SJSA1 (cell line): ENCODE measurements around the gene KCNV2. TPM values are rescaled to one million over a fixed set of nuclear protein-coding genes. Genes with fewer than 3 reads are reported as not detected.
"Not testable (repeated sequence)": the region's sequence is repeated elsewhere in the genome, so short reads cannot be mapped to it uniquely, and the experiment has no call there.

Experiments used
- DNase-seq, 2 experiments: peaks; one replicate each; pipeline ENCODE4 v3.0.0-alpha.2; 2015 to 2020; ENCODE audit warnings: low spot score in 2 of 2, low read depth in 1 of 2
- H3K27ac ChIP-seq: fragments of 250-450 bp; sonication (Bioruptor Pico); 2 replicates; pipeline ENCODE4 v1.5.1; 2020; ENCODE audit warnings: mild to moderate bottlenecking, moderate library complexity
- H3K27me3 ChIP-seq: fragments of 250-450 bp; sonication (Bioruptor Pico); replicated peaks from 2 replicates; pipeline ENCODE4 v1.5.1; 2020; ENCODE audit warnings: mild to moderate bottlenecking, moderate library complexity
- H3K36me3 ChIP-seq: fragments of 250-450 bp; sonication (Bioruptor Pico); 2 replicates; pipeline ENCODE4 v1.5.1; 2020; ENCODE audit warnings: mild to moderate bottlenecking
- H3K4me1 ChIP-seq: fragments of 250-450 bp; sonication (Bioruptor Pico); replicated peaks from 2 replicates; pipeline ENCODE4 v1.6.1; 2021; ENCODE audit warnings: mild to moderate bottlenecking
- H3K4me3 ChIP-seq: fragments of 250-450 bp; sonication (Bioruptor Pico); 2 replicates; pipeline ENCODE4 v1.5.1; 2020; ENCODE audit warnings: mild to moderate bottlenecking
- H3K9me3 ChIP-seq: fragments of 250-450 bp; sonication (Bioruptor Pico); replicated peaks from 2 replicates; pipeline ENCODE4 v1.5.1; 2020; ENCODE audit warnings: mild to moderate bottlenecking
- total RNA-seq: library from RNA; depleted of rRNA; stranded (reverse); fragments of >200 nt; shearing (Covaris generic); gene quantifications from 2 replicates; pipeline ENCODE4 v1.2.3, GENCODE V29; 2014

The KCNV2 gene
- total RNA-seq, 1 experiment from 2014 or later, result not detected

- H3K4me1 ChIP-seq, result no peaks in the 10 kb centered on the region
- H3K36me3 ChIP-seq, result no peaks in the 10 kb centered on the region
- no peaks in the 10 kb centered on the region for H3K27me3 ChIP-seq
- no peak overlapping the region for H3K4me3 ChIP-seq
- no peaks in the 10 kb centered on the region for H3K9me3 ChIP-seq
- no peak overlapping the region for H3K27ac ChIP-seq
- no peak for DNase-seq
These were observed 16.9 kb upstream of the KCNV2 start for GRCh38 chr9:2700398-2700797.

- Histone ChIP-seq H3K36me3 (no peaks in the 10 kb centered on the region), H3K4me3 (no peak overlapping the region), H3K4me1 (no peaks in the 10 kb centered on the region), H3K27me3 (no peaks in the 10 kb centered on the region), H3K27ac (no peak overlapping the region), H3K9me3 (no peaks in the 10 kb centered on the region)
- no peak for DNase-seq
These were observed 16.3 kb upstream of the KCNV2 start for GRCh38 chr9:2700909-2701550.

DNA sequence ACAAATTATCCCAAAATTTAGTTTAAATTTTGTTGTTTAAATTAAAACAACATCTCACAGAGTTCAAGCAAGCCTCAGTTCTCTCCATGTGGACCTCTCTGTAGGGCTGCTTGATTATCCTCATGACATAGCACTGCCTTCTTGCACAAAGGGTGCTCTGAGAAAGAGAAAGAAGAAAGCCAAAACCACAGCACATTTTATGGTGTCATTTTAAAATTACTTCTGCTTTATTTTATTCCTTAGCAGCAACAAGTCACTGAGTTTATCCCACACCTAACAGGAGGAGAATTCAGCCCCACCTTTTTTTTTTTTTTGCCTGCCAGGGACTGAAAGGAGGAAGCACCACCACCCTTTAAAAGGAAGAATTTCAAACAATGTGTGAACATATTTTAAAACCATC, 12.8 kb upstream of the KCNV2 start:
- H3K4me1 ChIP-seq, result no peaks in the 10 kb centered on the region
- no peak for DNase-seq
- no peaks in the 10 kb centered on the region for H3K27me3 ChIP-seq
- H3K9me3 ChIP-seq, result no peaks in the 10 kb centered on the region
- no peaks in the 10 kb centered on the region for H3K36me3 ChIP-seq
- H3K27ac ChIP-seq, result no peak overlapping the region
- no peak overlapping the region for H3K4me3 ChIP-seq

GRCh38 chr9:2707256-2707655, 10.1 kb upstream of the KCNV2 start:
- H3K4me1 ChIP-seq, DNase-seq, H3K9me3 ChIP-seq: not testable (repeated sequence)

DNA sequence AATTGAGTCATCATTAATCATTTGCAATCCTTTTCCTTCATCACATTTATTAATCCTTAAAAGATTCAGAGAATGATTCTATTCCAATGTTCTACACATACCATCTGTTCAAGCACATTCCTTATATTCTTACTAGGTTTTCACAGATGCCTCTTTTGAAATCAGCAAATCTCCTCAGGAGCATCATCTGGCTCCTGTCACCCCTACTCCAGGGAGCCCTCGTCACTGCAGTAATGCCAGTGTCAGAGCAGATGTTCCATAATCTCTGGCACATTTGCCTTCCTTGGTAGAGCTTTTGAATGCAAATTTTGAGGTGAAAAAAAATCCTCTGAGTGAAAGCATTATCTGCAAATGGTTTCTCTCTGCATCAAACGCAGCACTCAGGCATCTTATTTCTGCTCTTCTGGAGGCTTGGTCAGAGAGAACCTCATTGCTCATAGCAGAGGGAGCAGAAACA, 7.6 kb upstream of the KCNV2 start:
- no peaks in the 10 kb centered on the region for H3K4me1 ChIP-seq
- no peak for DNase-seq
- no peaks in the 10 kb centered on the region for H3K27me3 ChIP-seq
- H3K4me3 ChIP-seq, result no peak overlapping the region
- H3K27ac ChIP-seq, result no peak overlapping the region
- H3K36me3 ChIP-seq, result no peaks in the 10 kb centered on the region
- no peaks in the 10 kb centered on the region for H3K9me3 ChIP-seq

More at GRCh38 chr9:2707256-2707655, 10.1 kb upstream of the KCNV2 start:
- not testable (repeated sequence) for H3K27me3 ChIP-seq, H3K36me3 ChIP-seq, H3K27ac ChIP-seq, H3K4me3 ChIP-seq

GRCh38 chr9:2711716-2712115, 5.6 kb upstream of the KCNV2 start:
- Histone ChIP-seq H3K27me3 (no peaks in the 10 kb centered on the region), H3K36me3 (no peaks in the 10 kb centered on the region), H3K4me3 (no peak overlapping the region), H3K4me1 (no peaks in the 10 kb centered on the region), H3K27ac (no peak overlapping the region), H3K9me3 (no peaks in the 10 kb centered on the region)
- DNase-seq, result no peak

DNA sequence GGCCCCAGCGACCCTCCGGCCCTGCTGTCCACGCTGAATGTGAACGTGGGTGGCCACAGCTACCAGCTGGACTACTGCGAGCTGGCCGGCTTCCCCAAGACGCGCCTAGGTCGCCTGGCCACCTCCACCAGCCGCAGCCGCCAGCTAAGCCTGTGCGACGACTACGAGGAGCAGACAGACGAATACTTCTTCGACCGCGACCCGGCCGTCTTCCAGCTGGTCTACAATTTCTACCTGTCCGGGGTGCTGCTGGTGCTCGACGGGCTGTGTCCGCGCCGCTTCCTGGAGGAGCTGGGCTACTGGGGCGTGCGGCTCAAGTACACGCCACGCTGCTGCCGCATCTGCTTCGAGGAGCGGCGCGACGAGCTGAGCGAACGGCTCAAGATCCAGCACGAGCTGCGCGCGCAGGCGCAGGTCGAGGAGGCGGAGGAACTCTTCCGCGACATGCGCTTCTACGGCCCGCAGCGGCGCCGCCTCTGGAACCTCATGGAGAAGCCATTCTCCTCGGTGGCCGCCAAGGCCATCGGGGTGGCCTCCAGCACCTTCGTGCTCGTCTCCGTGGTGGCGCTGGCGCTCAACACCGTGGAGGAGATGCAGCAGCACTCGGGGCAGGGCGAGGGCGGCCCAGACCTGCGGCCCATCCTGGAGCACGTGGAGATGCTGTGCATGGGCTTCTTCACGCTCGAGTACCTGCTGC, 839 bp downstream of the KCNV2 start:
- Histone ChIP-seq H3K4me3 (no peak overlapping the region), H3K4me1 (no peaks in the 10 kb centered on the region), H3K27me3 (no peaks in the 10 kb centered on the region), H3K9me3 (no peaks in the 10 kb centered on the region), H3K27ac (no peak overlapping the region), H3K36me3 (no peaks in the 10 kb centered on the region)
- DNase-seq, result no peak

GRCh38 chr9:2718698-2719033, 1.4 kb downstream of the KCNV2 start:
- H3K36me3 ChIP-seq, result no peaks in the 10 kb centered on the region
- no peak overlapping the region for H3K27ac ChIP-seq
- no peaks in the 10 kb centered on the region for H3K27me3 ChIP-seq
- no peaks in the 10 kb centered on the region for H3K9me3 ChIP-seq
- H3K4me1 ChIP-seq, result no peaks in the 10 kb centered on the region
- DNase-seq, result no peak
- no peak overlapping the region for H3K4me3 ChIP-seq

- no peak for DNase-seq
- Histone ChIP-seq H3K36me3 (no peaks in the 10 kb centered on the region), H3K27me3 (no peaks in the 10 kb centered on the region), H3K4me1 (no peaks in the 10 kb centered on the region), H3K27ac (no peak overlapping the region), H3K9me3 (no peaks in the 10 kb centered on the region), H3K4me3 (no peak overlapping the region)
These were observed 2.9 kb downstream of the KCNV2 start for GRCh38 chr9:2720179-2720654.

GRCh38 chr9:2722715-2723114, 5.4 kb downstream of the KCNV2 start:
- Histone ChIP-seq H3K27me3 (no peaks in the 10 kb centered on the region), H3K4me1 (peaks cover 4% of the 10 kb centered on the region; the same call in 1 of the 2 replicates), H3K4me3 (no peak overlapping the region), H3K36me3 (no peaks in the 10 kb centered on the region), H3K27ac (no peak overlapping the region), H3K9me3 (no peaks in the 10 kb centered on the region)
- no peak for DNase-seq

DNA sequence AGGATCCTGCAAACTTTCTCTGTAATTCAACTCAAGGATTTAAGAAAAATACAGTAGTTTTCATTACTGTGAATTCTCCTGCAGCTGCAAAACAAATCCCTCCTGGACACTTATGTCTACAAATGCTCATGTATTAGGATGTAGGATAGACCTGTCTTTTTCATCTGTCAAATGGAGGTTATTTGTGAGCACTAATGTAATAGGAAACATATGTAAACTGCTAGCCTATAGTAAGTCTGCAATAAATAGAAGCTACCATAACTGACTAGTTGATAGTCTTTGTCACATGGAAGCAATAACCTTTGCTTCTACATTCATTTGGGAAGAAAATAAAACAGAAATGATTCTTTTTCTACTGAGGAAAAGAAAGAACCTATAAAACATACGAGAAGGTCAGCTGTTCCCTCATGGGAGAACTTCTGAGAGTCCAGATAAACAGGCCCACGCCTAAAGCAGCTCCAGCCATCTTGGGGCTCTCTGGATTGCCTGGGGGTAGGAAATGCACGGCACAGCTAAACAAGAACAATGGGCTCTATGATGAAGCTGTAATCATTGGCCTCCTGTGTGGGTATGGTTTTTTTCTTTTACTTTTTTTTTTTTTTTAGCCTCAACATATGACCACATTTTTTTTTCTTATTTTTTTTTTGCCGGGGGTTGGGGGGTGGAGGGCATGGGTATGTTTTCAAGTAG, 6.2 kb downstream of the KCNV2 start:
- no peaks in the 10 kb centered on the region for H3K9me3 ChIP-seq
- no peak for DNase-seq
- H3K27ac ChIP-seq, result no peak overlapping the region
- H3K27me3 ChIP-seq, result no peaks in the 10 kb centered on the region
- H3K4me1 ChIP-seq, result peaks cover 12% of the 10 kb centered on the region; the same call in 1 of the 2 replicates
- H3K36me3 ChIP-seq, result no peaks in the 10 kb centered on the region
- no peak overlapping the region for H3K4me3 ChIP-seq

DNA sequence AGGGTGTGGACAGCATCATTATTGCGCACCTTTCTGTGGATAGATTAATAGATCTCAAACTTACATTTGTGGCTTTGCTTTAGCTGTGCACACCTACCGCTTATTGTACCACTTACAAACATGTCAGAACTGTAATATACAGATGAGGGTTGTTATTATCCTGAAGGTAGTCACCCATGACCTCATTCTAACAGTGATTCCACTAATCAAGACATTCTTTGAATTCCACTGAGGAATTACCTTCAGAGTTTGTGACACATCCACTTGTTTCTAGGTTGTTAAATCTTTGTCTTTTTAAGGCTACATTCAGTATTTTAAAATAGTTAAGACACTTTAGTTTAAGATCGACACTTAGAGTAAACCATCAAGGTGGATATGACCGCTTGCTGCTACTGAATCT, 7.8 kb downstream of the KCNV2 start:
- H3K36me3 ChIP-seq, result no peaks in the 10 kb centered on the region
- H3K9me3 ChIP-seq, result no peaks in the 10 kb centered on the region
- DNase-seq, result no peak
- H3K4me3 ChIP-seq, result no peak overlapping the region
- H3K27ac ChIP-seq, result no peak overlapping the region
- peaks cover 12% of the 10 kb centered on the region; the same call in 1 of the 2 replicates for H3K4me1 ChIP-seq
- no peaks in the 10 kb centered on the region for H3K27me3 ChIP-seq

GRCh38 chr9:2725898-2726649, 8.8 kb downstream of the KCNV2 start:
- Histone ChIP-seq H3K36me3 (no peaks in the 10 kb centered on the region), H3K4me3 (no peak overlapping the region), H3K9me3 (no peaks in the 10 kb centered on the region), H3K27ac (no peak overlapping the region), H3K27me3 (no peaks in the 10 kb centered on the region), H3K4me1 (peaks cover 12% of the 10 kb centered on the region; the same call in 1 of the 2 replicates)
- no peak for DNase-seq
